ENCODE results near the gene STAC2.

DNA sequence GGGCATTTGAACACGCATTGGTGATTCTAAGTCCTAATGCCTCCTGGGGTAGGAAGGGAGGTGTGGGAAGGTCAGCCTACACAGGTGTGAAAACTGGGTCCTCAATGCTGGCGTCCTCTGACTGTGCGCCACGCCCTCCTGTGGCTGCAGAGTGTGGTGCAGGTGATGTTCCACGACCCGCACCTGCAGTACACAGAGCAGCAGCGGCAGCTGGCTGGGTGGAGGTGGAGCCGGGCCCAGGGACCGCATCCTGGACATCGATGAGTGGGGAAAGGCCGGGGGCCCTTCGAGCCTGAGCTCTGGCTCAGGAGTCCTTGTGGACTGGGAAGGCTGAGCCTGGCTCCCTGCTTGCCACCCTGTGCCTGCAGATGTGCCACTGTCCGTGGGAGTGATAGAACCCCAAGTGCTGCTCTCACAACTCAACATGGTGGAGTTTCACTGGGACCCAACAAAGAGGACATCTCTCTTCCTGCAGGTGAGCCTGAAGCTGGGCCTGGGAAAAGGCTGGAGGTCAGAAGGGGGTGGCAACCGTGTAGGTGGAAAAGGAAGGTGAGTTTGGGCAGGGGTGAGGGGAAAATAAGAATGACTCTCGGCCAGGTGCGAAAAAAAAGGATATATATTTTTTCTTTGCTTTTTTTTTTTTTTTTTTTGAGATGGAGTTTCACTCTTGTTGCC is 14.0 kb upstream of the STAC2 start:
- TF ChIP-seq YY1 (IDR thresholded peaks at IDR 0.05; ENCODE audit: insufficient read depth, insufficient read length) (no peak), ZNF274 (IDR thresholded peaks at IDR 0.05; ENCODE audit: low read depth, low read length) (no peak)

Data from NT2/D1 (cell line).